OCI-LY3 (cell line): ENCODE measurements around the gene SYTL1.

ENCODE experiments used
- H2AFZ ChIP-seq: fragments of 200-600, 300-600 bp; shearing (Covaris generic); 2 replicates; pipeline ENCODE4 v1.6.0; 2014; ENCODE audit warnings: antibody characterized with exemption, low read depth, low read length
- H3K27ac ChIP-seq: fragments of 200-600, 300-600 bp; sonication (generic); 2 replicates; pipeline ENCODE4 v1.5.1; 2014; ENCODE audit warnings: mild to moderate bottlenecking, low read length, moderate library complexity, mixed read lengths
- H3K27me3 ChIP-seq: fragments of 200-600, 300-600 bp; sonication (generic); 2 replicates; pipeline ENCODE4 v1.6.1; 2014; ENCODE audit warnings: low read depth, low read length, mixed read lengths
- H3K36me3 ChIP-seq: fragments of 200-600, 300-600 bp; sonication (generic); replicated peaks from 2 replicates; pipeline ENCODE3; 2014; ENCODE audit warnings: low read depth, low read length, mixed read lengths
- H3K4me1 ChIP-seq: fragments of 300-600, 200-600 bp; sonication (generic); 2 replicates; pipeline ENCODE4 v1.6.1; 2014; ENCODE audit warnings: low read length, mixed read lengths
- H3K4me2 ChIP-seq: fragments of 200-600, 300-600 bp; sonication (generic); 2 replicates; pipeline ENCODE4 v1.6.1; 2014; ENCODE audit warnings: low read length, mixed read lengths
- H3K4me3 ChIP-seq: fragments of 300-600, 200-600 bp; sonication (generic); 2 replicates; pipeline ENCODE4 v1.5.1; 2014; ENCODE audit warnings: antibody characterized with exemption, mild to moderate bottlenecking, low read length, moderate library complexity
- H3K79me2 ChIP-seq: fragments of 300-600, 200-600 bp; shearing (Covaris generic); 2 replicates; pipeline ENCODE4 v1.6.1; 2014; ENCODE audit warnings: mild to moderate bottlenecking, low read length, mixed read lengths
- H3K9ac ChIP-seq: fragments of 300-600, 200-600 bp; shearing (Covaris generic); 2 replicates; pipeline ENCODE4 v1.6.0; 2014; ENCODE audit warnings: mild to moderate bottlenecking, low read length, moderate library complexity
- H3K9me3 ChIP-seq: fragments of 200-600, 300-600 bp; shearing (Covaris generic); 2 replicates; pipeline ENCODE4 v1.6.1; 2014; ENCODE audit warnings: low read length, mixed read lengths; ENCODE audit not compliant: insufficient read depth
- H4K20me1 ChIP-seq: fragments of 200-600, 300-600 bp; sonication (generic); 2 replicates; pipeline ENCODE4 v1.6.1; 2016; ENCODE audit warnings: low read length, mixed read lengths; ENCODE audit not compliant: insufficient read depth
- CTCF ChIP-seq: fragments of 200-600, 300-600 bp; sonication (generic); IDR thresholded peaks from 2 replicates; pipeline ENCODE4 v1.5.1; 2014; ENCODE audit warnings: antibody characterized with exemption, low read length, low read depth
- EZH2phosphoT487 ChIP-seq: fragments of 200-600 bp; shearing (Covaris generic); IDR thresholded peaks from 2 replicates; pipeline ENCODE4 v1.6.1; 2018; ENCODE audit warnings: antibody characterized with exemption, mixed run types, low read depth

SYTL1 gene

GRCh38 chr1:27297903-27298302, 43.9 kb upstream of the SYTL1 start:
- Histone ChIP-seq H3K4me2 (no peak overlapping the region), H3K79me2 (no peaks in the 10 kb centered on the region), H3K27me3 (no peaks in the 10 kb centered on the region), H3K9me3 (no peaks in the 10 kb centered on the region), H3K27ac (no peak overlapping the region), H3K4me1 (no peaks in the 10 kb centered on the region), H4K20me1 (no peaks in the 10 kb centered on the region), H3K36me3 (peaks cover 6% of the 10 kb centered on the region), H3K9ac (no peak overlapping the region), H2AFZ (no peak overlapping the region), H3K4me3 (no peak overlapping the region)
- TF ChIP-seq CTCF (no peak), EZH2phosphoT487 (no peak)

- Histone ChIP-seq H3K79me2 (no peaks in the 10 kb centered on the region), H3K4me2 (no peak overlapping the region), H3K27me3 (no peaks in the 10 kb centered on the region), H3K9me3 (no peaks in the 10 kb centered on the region), H3K9ac (no peak overlapping the region), H2AFZ (no peak overlapping the region), H3K27ac (no peak overlapping the region), H3K4me1 (no peaks in the 10 kb centered on the region), H4K20me1 (no peaks in the 10 kb centered on the region), H3K36me3 (peaks cover 6% of the 10 kb centered on the region), H3K4me3 (no peak overlapping the region)
- TF ChIP-seq EZH2phosphoT487 (no peak), CTCF (no peak)
Measured at GRCh38 chr1:27298632-27299384, 43.0 kb upstream of the SYTL1 start.

GRCh38 chr1:27299385-27300271, 42.2 kb upstream of the SYTL1 start:
- Histone ChIP-seq H3K9ac (no peak overlapping the region), H3K4me1 (no peaks in the 10 kb centered on the region), H3K27me3 (no peaks in the 10 kb centered on the region), H3K79me2 (no peaks in the 10 kb centered on the region), H3K36me3 (peaks cover 6% of the 10 kb centered on the region), H3K4me3 (no peak overlapping the region), H4K20me1 (no peaks in the 10 kb centered on the region), H3K9me3 (no peaks in the 10 kb centered on the region), H3K27ac (no peak overlapping the region), H3K4me2 (no peak overlapping the region), H2AFZ (no peak overlapping the region)
- TF ChIP-seq CTCF: no peak
- TF ChIP-seq EZH2phosphoT487: no peak

GRCh38 chr1:27300341-27301051, 41.3 kb upstream of the SYTL1 start:
- H3K9ac ChIP-seq: no peak overlapping the region

More at GRCh38 chr1:27300341-27301051, 41.3 kb upstream of the SYTL1 start:
- no peak overlapping the region for H3K4me3 ChIP-seq
- no peak overlapping the region for H2AFZ ChIP-seq
- peaks cover 6% of the 10 kb centered on the region for H3K36me3 ChIP-seq
- no peaks in the 10 kb centered on the region for H4K20me1 ChIP-seq
- H3K27ac ChIP-seq: no peak overlapping the region
- TF ChIP-seq CTCF: peak; percentile 67
- TF ChIP-seq EZH2phosphoT487: no peak
- H3K4me1 ChIP-seq: no peaks in the 10 kb centered on the region
- no peaks in the 10 kb centered on the region for H3K27me3 ChIP-seq
- H3K9me3 ChIP-seq: no peaks in the 10 kb centered on the region
- no peaks in the 10 kb centered on the region for H3K79me2 ChIP-seq
- H3K4me2 ChIP-seq: no peak overlapping the region
